NCI-H82 (cell line): ENCODE results near the gene WDR64.
"Not testable (repeated sequence)": the region's sequence is repeated elsewhere in the genome, so short reads cannot be mapped to it uniquely, and the experiment has no call there.

ENCODE experiments used
- DNase-seq: peaks from one replicate; lab custom pipeline; 2025; lab: John Stamatoyannopoulos, UW

WDR64 gene

DNA sequence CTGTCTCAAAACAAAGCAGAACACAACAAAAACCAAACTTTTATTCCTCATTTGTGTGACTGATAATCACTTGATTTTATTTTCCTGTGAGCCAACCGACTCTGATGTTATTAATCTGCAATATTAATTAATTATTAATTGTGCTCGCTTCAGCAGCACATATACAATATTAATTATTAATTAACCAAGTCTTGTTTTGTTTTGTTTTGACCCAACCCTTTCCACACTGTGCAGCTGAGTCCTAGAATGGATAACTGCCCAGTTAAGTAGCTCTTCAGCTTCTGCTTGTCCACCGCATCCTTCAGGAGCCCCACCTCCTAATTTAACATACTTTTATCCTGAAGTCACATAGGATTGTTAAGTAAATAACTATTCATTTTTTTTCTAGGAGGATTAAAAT lies 148.6 kb downstream of the WDR64 start:
- no peak for DNase-seq

DNA sequence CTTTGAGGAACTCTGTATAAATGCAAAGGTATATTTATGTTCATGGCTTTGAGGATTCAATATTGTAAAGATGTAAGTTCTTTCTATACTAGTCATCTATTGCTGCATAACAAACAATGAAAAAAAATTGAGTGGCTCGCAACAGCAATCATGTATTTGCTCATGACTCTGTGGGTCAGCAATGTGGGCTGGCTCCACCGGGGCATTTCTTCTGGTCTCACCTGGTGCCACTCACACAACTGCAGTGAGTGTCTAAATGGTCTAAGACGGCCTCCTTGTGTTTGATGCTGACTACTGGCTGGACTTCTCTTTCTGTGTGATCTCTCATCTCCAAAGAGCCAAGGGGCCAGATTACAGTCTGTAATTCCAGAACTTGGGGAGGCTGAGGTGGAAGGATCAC lies 150.8 kb downstream of the WDR64 start:
- DNase-seq, result no peak

DNA sequence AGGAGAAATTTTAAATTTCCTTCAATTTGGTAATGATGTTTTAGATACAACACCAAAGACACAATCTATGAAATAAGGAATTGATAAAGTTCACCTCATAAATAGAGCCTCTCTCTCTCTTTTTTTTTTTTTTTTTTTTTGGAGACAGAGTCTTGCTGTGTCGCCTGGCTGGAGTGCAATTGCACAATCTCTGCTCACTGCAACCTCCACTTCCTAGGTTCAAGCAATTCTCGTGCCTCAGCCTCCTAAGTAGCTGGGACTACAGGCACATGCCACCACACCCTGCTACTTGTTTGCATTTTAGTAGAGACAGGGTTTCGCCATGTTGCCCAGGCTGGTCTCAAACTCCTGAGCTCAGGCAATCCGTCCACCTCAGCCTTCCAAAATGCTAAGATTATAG lies 152.6 kb downstream of the WDR64 start:
- not testable (repeated sequence) for DNase-seq

DNA sequence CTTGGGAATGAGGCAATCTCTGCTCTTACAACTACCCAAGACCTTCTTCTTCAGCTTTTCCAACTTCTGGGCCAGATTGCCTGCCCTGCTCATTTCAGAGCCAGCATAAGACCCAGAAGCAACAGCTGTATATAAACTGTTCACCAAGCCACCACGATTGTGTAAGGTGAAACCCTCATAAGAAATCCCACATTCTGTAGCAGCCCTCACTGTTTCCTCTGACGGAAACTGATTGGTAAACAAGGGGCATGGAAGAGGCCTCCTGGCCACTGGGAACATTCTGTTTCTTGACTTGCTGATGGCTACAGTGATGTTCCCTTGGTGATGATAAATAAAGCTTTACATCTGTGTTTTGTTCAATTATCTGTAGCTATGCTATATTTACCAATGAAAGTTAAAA lies 156.2 kb downstream of the WDR64 start:
- DNase-seq, result no peak

DNA sequence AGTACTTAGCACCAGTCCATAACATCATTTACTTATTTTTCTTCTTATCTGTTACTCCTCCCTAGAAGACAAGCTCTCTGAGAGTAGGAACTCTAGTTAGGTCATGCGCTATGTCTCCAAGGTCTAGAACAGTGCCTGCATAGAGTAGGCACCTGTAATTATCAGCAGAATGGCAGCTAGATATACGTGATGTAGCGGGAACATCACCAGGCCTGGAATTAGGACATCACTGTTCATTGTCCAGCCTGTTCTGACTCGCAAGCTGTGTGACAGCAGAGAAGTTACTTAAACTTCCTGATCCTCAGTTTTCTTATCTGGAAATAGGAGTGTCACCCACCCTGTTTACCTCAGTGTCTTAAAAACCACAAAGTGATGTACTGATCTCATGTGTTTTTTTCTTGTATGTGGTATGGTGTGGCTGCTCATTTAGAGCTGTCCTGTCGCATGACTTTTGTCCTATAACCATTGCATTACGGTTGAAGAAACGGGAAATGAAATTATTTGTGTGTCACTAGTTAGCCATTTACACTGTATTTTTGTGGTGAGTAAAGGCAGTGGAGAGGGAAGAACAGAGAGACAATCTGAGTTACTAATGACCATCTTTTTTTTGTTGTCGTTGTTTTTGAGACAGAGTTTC lies 158.8 kb downstream of the WDR64 start:
- no peak for DNase-seq

DNA sequence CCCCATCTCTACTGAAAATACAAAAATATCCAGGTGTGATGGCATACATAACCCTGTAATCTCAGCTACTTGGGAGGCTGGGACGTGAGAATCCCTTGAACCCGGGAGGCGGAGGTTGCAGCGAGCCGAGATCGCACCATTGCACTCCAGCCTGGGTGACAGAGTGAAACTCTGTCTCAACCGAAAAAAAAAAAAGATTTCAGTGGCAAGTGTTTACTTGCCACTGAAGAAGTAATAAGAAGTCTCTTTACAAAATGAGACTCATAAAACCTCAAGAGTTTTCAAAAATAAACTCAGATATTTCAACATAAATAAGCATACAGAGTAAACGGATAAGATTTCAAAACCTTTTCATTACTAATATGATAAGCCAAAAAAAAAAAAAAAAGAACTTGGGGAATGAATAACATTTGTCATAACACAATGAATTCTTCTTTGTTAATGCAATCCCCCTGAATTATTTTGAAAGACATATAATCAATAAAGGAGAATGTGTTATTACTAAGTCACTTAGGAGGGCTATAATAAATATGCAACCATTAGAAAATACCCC lies 161.8 kb downstream of the WDR64 start:
- no peak for DNase-seq

DNA sequence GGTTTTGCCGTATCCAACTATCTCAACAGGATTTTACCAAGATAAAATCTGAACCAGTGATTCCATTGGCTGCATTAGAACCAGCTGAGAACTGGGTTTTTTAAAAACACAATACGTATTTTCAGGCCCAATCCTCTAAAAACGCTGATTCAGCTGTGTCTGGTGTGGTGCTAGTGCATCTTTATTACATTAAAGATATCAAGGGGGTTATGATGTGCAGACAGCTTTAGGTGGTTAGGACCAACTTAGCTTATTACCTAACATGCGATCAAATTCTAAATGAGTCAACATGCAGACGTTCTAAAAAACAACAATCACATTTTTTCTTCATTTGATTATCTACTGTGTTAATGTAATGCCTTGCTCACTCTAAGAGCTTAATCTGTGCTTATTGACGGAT lies 163.9 kb downstream of the WDR64 start:
- DNase-seq, result peak; percentile 47

DNA sequence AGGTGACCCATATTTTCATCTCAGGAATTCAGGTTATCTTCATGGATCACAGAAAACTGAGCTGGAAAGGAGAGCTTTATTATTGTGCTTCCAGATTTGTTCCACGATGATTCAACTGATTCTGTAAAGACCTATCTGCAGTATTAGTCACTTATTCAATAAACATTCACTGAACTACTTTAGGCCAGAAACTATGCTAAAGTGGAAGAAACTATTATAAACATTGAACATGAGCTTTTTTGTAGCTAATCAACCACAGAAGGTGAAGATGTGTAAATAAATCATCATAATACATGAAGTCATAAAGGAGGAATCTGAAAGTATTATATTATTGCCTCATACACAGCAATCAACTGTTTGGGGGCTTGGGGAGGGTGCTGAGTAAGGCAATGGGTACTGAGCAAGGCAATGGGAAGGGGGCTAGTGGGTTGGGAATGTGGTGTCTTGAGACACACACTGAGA lies 165.3 kb downstream of the WDR64 start:
- DNase-seq, result no peak

DNA sequence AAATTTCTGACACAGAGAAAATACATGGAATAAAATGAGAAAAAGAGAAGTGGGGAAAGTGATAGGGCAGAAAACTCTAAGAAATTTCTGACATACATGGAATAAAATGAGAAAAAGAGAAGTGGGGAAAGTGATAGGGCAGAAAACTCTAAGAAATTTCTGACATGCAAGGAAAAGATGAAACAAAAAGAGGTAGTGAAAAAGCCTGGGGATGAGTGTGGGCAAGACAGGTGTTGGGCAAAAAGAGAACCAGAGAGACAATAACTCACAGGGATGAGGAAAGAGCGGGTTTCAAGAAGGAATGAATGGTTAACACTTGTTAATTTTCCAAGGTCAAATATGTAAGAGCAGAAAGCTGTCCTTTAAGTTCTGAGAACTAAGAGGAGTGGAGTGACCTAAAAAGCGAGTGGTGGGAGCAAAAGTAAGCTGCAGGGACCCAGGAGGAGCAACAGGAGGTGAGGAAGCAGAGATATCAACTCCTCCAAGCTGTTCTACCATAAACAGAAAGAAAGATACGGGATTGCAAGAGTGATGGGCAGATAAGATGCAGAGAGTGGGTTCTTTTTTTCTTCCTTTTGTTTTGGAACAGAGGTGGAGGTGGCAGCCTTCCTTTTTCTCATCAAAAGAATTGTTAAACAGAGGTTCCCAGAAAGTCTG lies 166.0 kb downstream of the WDR64 start:
- no peak for DNase-seq

DNA sequence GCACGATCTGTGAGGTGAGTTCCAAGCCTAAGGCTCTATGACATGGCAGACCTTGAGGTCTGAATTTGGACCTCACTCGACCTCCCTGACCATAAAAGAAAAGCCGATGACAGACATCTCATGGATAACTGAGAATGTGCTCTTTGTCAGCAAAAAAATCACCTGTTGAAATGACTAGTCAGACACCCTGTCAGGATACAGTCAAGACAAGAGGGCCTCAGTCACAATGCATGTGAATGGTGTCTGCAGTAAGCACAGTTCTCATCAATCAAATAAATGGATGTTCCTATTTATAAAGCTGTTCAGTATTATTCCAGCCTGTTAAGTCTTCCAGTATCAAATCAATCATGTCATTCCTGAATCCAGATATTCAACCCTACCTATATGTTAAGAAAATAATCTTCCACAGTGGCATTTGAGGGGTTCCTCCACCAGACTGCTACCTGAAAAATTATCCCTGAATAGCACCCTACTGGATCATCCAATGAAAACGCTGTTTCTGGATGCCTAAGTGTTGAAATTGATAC lies 167.3 kb downstream of the WDR64 start:
- no peak for DNase-seq

DNA sequence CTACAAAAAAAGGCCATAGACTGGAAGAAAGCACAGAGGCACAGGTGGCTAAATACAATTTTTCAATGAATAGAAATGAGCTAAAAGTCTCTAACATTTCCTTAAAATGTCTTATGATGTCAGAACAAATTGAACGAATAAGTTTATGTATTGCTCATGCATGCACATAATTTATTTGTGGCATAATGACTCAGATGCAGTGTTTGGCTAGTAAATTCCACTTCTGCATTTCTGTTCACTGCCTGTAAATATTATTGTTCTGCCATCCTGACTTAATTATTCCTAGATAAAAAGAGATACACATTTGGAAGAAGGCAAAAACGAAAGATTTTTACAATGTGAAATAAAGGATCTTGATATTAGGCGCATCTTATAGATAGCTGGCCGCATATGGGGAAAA lies 169.3 kb downstream of the WDR64 start:
- DNase-seq, result no peak

DNA sequence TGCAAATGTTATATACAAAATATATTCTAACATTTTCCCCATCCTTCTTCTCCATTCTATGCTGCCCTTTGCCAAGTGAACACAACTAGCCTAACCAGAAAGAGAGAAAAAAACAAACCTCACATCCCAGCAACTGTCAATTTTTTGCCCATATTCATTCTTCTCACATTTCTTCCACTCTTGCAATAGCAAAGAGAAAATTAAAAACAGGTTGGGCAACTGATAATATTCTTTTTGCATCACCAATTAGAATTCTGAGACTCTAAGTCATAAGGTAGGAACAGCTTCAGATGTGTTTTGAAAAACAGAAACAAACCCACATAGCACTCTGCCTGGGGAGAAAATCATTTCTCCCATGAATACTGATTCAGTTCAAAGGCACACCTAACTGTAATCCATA lies 170.8 kb downstream of the WDR64 start:
- DNase-seq, result no peak

DNA sequence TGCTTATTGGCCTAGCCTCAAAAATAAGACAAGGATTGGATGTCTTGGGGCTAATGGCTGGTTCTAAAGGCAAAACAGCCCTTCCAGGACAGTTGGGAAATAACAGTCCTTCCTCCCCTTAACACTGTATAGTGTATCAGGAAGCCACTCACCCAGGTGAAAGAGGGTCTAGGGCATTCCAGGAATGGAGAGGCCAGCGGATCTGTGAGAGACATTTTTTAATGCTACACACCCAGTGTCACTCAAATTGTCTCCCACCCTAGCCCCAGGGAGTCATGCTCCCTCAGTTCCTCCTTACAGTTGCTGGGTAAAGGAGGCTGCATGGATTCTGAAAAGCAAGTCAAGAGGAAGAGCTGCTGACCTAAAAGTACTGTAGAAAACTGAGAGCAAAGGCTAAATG lies 171.8 kb downstream of the WDR64 start:
- peak; percentile 24 for DNase-seq

DNA sequence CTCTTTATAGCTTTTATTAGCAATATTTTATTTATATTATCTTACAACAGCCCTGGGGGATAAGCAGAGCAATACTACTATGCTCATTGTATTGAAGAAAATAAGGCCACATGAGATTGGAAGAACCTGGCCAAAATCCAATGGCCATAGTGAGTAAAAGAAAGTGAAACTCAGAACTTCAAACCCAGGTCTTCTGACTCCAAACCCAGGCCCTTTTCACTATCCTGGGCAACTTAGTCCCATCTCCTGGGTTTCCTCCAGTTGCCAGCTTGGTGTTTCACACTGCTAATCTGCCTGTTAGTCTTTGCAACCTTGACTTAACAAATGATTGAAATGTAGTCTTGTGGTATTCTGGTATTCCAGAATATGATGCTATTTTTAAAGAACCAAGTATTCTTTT lies 173.5 kb downstream of the WDR64 start:
- DNase-seq, result no peak

DNA sequence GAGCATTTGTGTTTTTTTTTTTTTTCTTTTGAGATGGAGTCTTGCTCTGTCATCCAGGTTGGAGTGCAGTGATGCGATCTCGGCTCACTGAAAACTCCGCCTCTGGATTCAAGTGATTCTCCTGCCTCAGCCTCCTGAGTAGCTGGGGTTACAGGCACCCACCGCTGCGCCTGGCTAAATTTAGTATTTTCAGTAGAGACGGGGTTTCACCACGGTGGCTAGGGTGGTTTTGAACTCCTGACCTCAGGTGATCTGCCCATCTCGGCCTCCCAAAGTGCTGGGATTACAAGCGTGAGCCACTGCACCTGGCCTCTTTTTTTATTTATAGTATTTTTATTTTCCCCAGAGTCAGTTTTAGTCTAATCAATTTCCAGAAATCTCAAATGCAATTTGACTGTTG lies 174.5 kb downstream of the WDR64 start:
- not testable (repeated sequence) for DNase-seq

DNA sequence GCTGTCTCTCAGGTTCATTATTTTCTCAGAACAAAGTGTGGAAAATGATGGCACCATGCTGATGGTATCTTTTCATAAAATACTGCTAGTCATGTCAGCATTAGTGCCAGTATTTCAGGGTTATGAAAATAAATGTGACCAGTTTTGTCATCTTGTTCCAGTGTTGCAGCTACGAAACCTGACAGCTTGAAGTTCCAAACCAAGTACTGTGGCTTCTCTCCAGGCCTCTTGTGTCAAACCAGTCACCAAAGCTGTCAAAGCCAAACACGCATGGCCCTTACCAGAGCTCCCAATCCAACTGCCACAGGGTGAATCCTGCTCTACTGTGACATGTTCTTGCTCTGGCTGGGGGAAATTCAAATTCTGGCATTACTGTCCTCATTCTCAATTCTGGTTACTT lies 175.2 kb downstream of the WDR64 start:
- DNase-seq, result no peak

DNA sequence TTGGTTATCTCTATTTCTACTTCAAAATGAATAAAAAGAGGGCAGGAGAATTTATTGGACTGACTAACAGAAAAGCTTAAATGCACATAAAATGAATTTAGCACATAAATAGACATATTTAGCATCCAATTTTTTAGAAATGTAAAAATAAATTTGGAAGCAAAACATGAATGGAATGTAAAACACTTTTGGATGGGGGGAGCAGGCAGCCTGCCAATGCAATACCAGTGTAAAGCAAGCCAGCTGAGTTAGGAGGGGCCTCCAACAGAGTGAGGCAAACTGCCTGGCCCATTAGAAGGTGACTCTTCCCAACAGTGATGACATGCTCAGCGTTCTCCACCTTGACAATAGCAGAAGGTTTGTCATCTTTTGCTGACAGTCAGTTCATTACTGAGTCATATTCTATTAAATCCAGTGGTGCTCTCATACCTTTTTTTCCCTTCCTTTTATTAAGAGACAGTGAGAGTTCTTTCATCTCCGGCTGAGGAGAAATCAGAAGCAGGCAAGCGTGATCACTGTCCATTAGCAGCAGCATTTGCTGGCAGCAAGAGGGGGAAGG lies 176.5 kb downstream of the WDR64 start:
- DNase-seq, result no peak

DNA sequence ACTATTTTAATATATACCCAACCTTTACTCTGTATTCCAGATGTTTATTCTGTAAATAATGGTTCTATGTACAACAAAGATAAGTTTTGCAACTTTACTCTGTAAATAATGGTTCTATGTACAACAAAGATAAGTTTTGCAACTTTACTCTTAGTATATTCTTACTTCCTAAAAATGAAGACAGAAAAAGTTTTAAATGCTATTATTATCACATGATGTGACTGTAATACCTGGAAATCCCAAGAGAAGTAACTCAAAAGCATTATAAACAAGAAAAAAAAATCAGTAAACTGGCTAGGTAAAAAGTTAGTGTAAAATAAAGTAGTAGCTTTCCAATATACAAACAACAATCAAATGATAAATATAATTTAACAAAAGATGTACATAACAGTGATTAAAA lies 177.4 kb downstream of the WDR64 start:
- DNase-seq, result no peak

DNA sequence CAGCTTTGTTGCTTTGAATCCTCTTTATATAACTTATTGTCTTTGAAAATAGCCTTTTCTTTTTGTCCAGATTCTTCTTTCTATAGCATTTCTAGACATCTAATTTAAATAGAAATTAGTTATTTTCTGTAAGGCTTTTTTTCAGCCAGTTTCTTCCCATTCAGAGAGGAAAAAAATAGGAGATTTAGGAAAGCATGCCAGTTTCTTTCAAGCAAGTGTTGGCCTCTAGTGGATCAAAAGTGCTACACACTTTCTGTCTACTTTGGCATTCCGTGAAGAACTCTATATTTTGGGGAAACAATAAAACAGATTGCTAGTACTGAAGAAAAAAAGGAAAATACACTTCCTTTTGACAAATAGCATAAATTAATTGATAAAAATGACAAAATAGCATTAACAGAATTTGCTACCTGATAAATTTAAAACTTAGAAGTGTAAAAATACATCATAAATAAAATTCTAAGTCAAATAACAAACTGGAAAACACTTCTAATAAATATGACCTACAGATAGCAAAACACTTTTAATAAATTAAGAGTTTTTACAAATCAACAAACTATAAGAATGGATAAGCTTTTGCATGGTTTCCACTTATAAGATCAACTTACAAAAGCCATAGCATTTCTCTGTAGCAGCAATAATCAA lies 182.8 kb downstream of the WDR64 start:
- peak; percentile 54 for DNase-seq

DNA sequence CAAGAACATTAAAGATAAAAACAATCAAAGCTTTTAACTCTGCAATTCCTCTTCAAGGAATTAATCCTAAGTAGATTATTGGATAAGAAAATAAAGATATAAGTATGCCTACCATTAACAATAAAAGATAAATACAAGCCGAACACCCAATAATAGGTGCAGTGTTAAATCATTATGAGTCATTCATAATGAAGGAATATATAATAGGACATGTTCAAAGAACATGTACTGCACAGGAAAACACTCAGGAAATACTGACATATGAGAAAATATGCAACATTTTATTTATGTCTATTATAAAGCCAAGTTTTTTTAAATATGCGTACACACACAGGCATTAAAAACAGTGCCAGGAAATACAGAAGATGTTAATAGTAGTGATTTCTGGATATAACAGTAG lies 184.9 kb downstream of the WDR64 start:
- no peak for DNase-seq

DNA sequence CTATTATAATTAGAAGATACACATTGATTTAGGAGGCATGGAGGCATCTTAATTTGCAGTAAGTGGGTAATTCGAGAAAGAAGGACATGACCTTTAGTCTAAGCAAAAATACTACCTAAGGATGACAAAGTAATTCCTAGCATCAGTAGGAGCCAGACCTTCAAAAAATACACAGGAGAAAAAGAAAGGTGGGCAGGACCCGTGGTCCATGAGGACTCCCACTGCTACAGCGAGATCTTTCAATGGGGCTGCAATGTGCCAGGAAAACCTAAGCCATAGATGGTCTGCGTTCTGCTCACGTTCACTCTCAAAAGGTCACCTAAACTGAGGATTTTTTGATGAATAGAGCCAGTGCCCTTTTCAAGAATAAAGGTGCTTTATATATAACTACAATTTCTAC lies 185.3 kb downstream of the WDR64 start:
- DNase-seq, result no peak

DNA sequence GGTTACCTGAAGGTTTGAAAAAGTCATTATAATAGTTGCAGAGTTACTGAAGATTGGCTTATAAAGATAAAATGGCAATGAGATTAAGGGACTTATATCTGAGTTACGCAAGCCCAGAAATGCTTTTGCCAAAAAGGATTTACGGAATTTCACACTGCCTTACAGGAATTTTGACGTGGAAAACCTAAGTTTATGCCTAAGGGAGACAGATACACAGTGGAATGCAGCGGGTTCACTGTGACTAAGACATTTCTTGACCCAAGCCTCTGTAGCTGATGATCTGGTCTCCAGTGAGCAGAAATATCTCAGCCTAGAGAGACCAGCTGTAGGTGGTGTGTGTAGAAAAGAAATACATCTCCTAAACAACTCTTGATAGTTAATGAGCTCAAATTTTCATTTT lies 185.8 kb downstream of the WDR64 start:
- no peak for DNase-seq

DNA sequence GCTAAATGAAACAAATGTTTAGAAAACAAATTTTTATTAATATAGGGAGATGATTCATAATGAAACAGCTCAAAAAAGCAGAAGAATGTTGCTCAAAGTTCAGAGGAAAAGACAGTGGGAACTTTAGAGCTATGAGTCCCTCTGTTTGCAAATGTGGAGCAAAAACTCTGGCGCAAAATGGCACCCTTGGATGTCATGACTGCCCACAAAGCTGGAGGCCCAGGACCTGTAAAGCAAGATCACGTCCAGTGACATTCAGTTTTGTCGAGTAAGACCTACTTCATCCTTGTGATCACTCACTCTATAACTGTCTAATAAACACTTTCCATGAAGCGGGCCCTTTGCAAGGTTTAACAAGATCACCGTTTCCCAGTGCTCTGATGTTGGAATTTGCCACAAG lies 186.8 kb downstream of the WDR64 start:
- no peak for DNase-seq
